Heart right ventricle (tissue), 16 donors: ENCODE measurements around the gene MTA3. TPM values are rescaled to one million over a fixed set of nuclear protein-coding genes. Genes with fewer than 3 reads are reported as not detected.

Source experiments
- ATAC-seq, 8 donors: fragments of 200-7000 bp; cut with Tn5 transposase; one replicate each; pipeline ENCODE4 v1.9.1; 2020; ENCODE audit warnings: mild to moderate bottlenecking in 8 of 8, moderate library complexity in 8 of 8, moderate number of reproducible peaks in 1 of 8
- DNase-seq, 2 donors: peaks; one replicate each; pipeline ENCODE4 v3.0.0-alpha.2; 2020
- H3K27ac ChIP-seq, 10 donors: fragments of 200-600 bp; sonication (generic) in 2 of 10; one replicate each; pipeline versions ENCODE4 v1.5.0 to v1.8.0; 2020 to 2022; ENCODE audit warnings: mild to moderate bottlenecking in 3 of 10
- H3K27me3 ChIP-seq, 7 donors: fragments of 200-600 bp; one replicate each; pipeline ENCODE4 v1.8.0; 2021 to 2022; ENCODE audit warnings: mild to moderate bottlenecking in 2 of 7
- H3K36me3 ChIP-seq, 9 donors: fragments of 200-600 bp; sonication (generic) in 1 of 9; one replicate each; pipeline versions ENCODE4 v1.5.0 to v1.8.0; 2020 to 2022; ENCODE audit warnings: mild to moderate bottlenecking in 2 of 9
- H3K4me1 ChIP-seq, 9 donors: fragments of 200-600 bp; sonication (generic) in 1 of 9; one replicate each; pipeline versions ENCODE4 v1.5.0 to v1.8.0; 2020 to 2022; ENCODE audit warnings: mild to moderate bottlenecking in 4 of 9
- H3K4me3 ChIP-seq, 10 donors: fragments of 200-600 bp; sonication (generic) in 2 of 10; one replicate each; pipeline versions ENCODE4 v1.5.0 to v1.8.0; 2020 to 2022; ENCODE audit warnings: mild to moderate bottlenecking in 7 of 10, moderate library complexity in 2 of 10
- H3K9me3 ChIP-seq, 11 donors: fragments of 200-600 bp in 10 of 11; sonication (generic) in 2 of 11; one replicate each; pipeline versions ENCODE4 v1.5.0 to v1.8.0; 2013 to 2022; ENCODE audit warnings: mild to moderate bottlenecking in 2 of 11, control low read depth in 1 of 11, moderate library complexity in 1 of 11
- WGBS, 2 donors: extraction: QIAGEN DNeasy Blood & Tissue Kit; methylation state at CpG; one replicate each; pipeline ENCODE4 v1.1.7; 2013; ENCODE audit warnings: inconsistent platforms in 1 of 2; 5-methylcytosine and 5-hydroxymethylcytosine counted together
- intact Hi-C, 10 donors: fragments of 100-400 bp; cut with DNase I; formaldehyde crosslinking; loops; one replicate each; pipeline versions ENCODE4 v1.11.1 to v1.14.2; 2022
- polyA plus RNA-seq, 2 donors: library from polyadenylated mRNA; stranded (reverse); fragments of 200-250 nt; gene quantifications; one replicate each; pipeline ENCODE4 v1.2.3, GENCODE V29; 2013
- total RNA-seq, 10 donors: library from RNA; stranded (reverse); fragmentation: NEBNext Ultra II Directional in 3 of 10; extraction: Animal tissue kit (Norgen Biotek cat#: 25700) in 3 of 10; gene quantifications; one replicate each; pipeline versions ENCODE4 v1.2.1 to v1.2.4, GENCODE V29; 2021 to 2023
- TF ChIP-seq, protein P1 (sequence below), 9 donors: fragments of 200-600 bp; sonication (generic) in 2 of 9; IDR thresholded peaks; one replicate each; pipeline versions ENCODE4 v1.5.0 to v1.8.0; 2021 to 2022; ENCODE audit warnings: antibody characterized with exemption in 9 of 9, mild to moderate bottlenecking in 5 of 9, moderate library complexity in 1 of 9
- donor health status: Arrhythmogenic right ventricular cardiomyopathy.
- donor health status: ischemic (EF 13 %, LVEDD 7.1; RV severe dilation, severe dysfunction).
- donor health status: healthy with polysubstance abuse.
- donor health status: DM: no; HTN: yes; CAD: no.
- donor health status: DM: no; HTN: no; CAD: no.
- donor health status: ischemic (EF 25% LVEDD 6.9; RV normal size, moderate dysfunction).
- donor health status: ischemic (EF 25% LVEDD 5.7; RV mildly dilated, moderate dysfunction).
- donor health status: healthy.
- donor health status: DM: yes; HTN: yes; CAD: no.
- donor health status: Ischemic cardiomyopathy.
- donor health status: ischemic (EF 35%, LVEDD 5.7; RV mildly dilated, moderate dysfunction).
- donor health status: nonischemic (EF 11% LVEDD 7.7; RV severe dilation, severe dysfunction).
- donor health status: DM: yes; HTN: yes; CAD: no.
- donor health status: PGD.
- donor health status: ischemic (EF 29% LVEDD 5.4; RV normal size, mild dysfunction).
- donor health status: nonischemic (EF 23%, LVEDD 6.1; RV moderate dilation, normal function).

MTA3 gene
- total and polyA plus RNA-seq, 12 donors: 11.2 to 29.4 (median 21.9) TPM

- no peaks in the 10 kb centered on the region for H3K9me3 ChIP-seq
- TF ChIP-seq, protein P1, sequence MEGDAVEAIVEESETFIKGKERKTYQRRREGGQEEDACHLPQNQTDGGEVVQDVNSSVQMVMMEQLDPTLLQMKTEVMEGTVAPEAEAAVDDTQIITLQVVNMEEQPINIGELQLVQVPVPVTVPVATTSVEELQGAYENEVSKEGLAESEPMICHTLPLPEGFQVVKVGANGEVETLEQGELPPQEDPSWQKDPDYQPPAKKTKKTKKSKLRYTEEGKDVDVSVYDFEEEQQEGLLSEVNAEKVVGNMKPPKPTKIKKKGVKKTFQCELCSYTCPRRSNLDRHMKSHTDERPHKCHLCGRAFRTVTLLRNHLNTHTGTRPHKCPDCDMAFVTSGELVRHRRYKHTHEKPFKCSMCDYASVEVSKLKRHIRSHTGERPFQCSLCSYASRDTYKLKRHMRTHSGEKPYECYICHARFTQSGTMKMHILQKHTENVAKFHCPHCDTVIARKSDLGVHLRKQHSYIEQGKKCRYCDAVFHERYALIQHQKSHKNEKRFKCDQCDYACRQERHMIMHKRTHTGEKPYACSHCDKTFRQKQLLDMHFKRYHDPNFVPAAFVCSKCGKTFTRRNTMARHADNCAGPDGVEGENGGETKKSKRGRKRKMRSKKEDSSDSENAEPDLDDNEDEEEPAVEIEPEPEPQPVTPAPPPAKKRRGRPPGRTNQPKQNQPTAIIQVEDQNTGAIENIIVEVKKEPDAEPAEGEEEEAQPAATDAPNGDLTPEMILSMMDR (IDR thresholded peaks at IDR 0.05): peak in 6 of 9 donors; percentile 16 to 53 (median 34)
- peak within 1 kb of the TSS; percentile 80 to 98 (median 90) for H3K27ac ChIP-seq
- peak within 1 kb of the TSS; percentile 50 to 75 (median 67) for H3K4me3 ChIP-seq
- DNase-seq (peak; percentile 44 to 67), ATAC-seq (peak; percentile 38 to 80 (median 54))
- intact Hi-C loops: no loop called here
- no peaks in the 10 kb centered on the region for H3K36me3 ChIP-seq
- H3K27me3 ChIP-seq: peaks cover 0 to 21% (median 12%) of the 10 kb centered on the region in 7 donors
- H3K4me1 ChIP-seq: peaks cover 0 to 38% (median 7%) of the 10 kb centered on the region in 9 donors
- WGBS, 2 donors: 1 to 2% methylated on average over 75 of the region's 75 CpGs
Measured at GRCh38 chr2:42792583-42793333, 224.3 kb downstream of the MTA3 start, which contains the start of gene HAAO. TSS of gene HAAO (minus strand) at chr2:42792583. CDS start at chr2:42792536, 47 bp downstream.

DNA sequence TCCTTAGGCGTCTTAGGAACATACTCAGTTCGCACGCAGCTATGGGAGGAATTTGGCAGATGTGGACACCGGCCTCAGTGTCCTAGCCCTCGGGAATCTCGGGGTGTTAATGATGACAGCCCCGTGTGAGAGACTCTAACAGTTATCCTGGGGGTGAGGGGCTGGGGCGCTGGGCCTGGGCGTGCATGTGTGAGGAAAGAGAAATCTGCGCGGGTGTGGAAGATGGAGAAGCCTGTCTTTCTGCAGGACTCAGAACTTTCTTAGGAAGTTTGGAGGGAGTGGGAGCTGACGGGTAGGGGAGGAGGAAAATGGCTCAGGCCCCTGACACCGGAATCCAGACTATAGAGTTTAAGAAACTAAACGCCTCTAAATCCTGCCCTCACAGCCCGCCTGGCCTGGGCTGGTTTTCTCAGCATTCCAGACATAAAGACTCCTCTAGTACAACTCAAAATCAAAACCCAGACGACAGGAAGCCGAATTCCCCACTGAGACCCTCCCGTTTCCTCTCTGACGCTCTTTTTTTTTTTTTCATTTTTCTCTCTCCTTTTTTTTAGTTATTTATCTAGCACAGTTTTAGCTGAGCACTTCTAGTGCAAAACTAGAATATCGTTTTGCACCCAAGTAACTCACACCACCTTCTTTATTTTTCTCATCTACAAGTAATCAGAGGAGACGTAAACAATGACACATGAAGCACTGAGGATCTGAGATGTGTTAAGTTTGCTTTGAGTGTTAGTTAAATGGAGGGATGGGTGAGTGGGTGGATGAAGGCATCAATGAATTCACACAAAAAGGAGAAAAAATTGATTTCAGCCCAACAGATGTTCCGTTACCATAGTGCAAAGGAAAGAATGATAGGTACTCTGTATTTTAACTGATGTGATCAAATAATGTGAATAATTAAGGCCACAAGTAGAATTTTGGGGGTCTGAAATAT, 225.2 kb downstream of the MTA3 start:
- peaks cover 0 to 38% (median 7%) of the 10 kb centered on the region in 9 donors for H3K4me1 ChIP-seq
- peak overlapping the region; percentile 50 to 75 (median 67) for H3K4me3 ChIP-seq
- DNase-seq: peak in 1 of 2 donors; percentile 51
- TF ChIP-seq, protein P1 (IDR thresholded peaks at IDR 0.05): no peak
- peak in 6 of 8 donors; percentile 17 to 65 (median 42) for ATAC-seq
- H3K27me3 ChIP-seq: peaks cover 0 to 21% (median 12%) of the 10 kb centered on the region in 7 donors
- H3K27ac ChIP-seq: peak overlapping the region; percentile 80 to 98 (median 90)
- intact Hi-C loops: no loop called here
- H3K36me3 ChIP-seq: no peaks in the 10 kb centered on the region
- H3K9me3 ChIP-seq: no peaks in the 10 kb centered on the region
- 31 to 32% methylated on average over 22 of the region's 22 CpGs for WGBS, 2 donors

GRCh38 chr2:42794271-42795046, 226.0 kb downstream of the MTA3 start:
- H3K9me3 ChIP-seq: no peaks in the 10 kb centered on the region
- ATAC-seq (peak in 1 of 8 donors; percentile 18), DNase-seq (no peak)
- no peaks in the 10 kb centered on the region for H3K36me3 ChIP-seq
- peak overlapping the region in 9 of 10 donors; percentile 80 to 98 (median 91) for H3K27ac ChIP-seq
- H3K27me3 ChIP-seq: peaks cover 0 to 20% (median 12%) of the 10 kb centered on the region in 7 donors
- H3K4me3 ChIP-seq: peak overlapping the region in 4 of 10 donors; percentile 63 to 74 (median 68)
- WGBS, 2 donors: 69 to 77% methylated on average over 8 of the region's 8 CpGs
- TF ChIP-seq, protein P1 (IDR thresholded peaks at IDR 0.05): peak in 2 of 9 donors; percentile 5 to 30
- H3K4me1 ChIP-seq: peaks cover 0 to 38% (median 7%) of the 10 kb centered on the region in 9 donors
- intact Hi-C loops: no loop called here
